PFSK-1 (cell line): ENCODE data around the gene LRRC2.

Experiments used
- POLR2AphosphoS5 ChIP-seq: IDR thresholded peaks from 2 replicates; pipeline ENCODE4 v1.6.1; 2012; ENCODE audit warnings: low read depth, mild to moderate bottlenecking, control low read depth, low read length, moderate library complexity
- REST ChIP-seq, 2 experiments: IDR thresholded peaks; 2 replicates each; pipeline versions ENCODE4 v1.6.1 to v1.8.0; 2011 to 2012; ENCODE audit warnings: low read depth in 2 of 2, low read length in 2 of 2, control low read depth in 1 of 2, inconsistent platforms in 1 of 2, mild to moderate bottlenecking in 1 of 2, moderate library complexity in 1 of 2; ENCODE audit not compliant: insufficient read depth in 1 of 2
- SIN3A ChIP-seq: IDR thresholded peaks from 2 replicates; pipeline ENCODE4 v1.6.1; 2012; ENCODE audit warnings: mild to moderate bottlenecking, low read length, moderate library complexity, borderline replicate concordance; ENCODE audit not compliant: insufficient read depth
- TAF1 ChIP-seq: IDR thresholded peaks from 2 replicates; pipeline ENCODE4 v1.6.1; 2012; ENCODE audit warnings: low read length, control low read depth, borderline replicate concordance; ENCODE audit not compliant: insufficient read depth

GRCh38 chr3:46607603-46608028, 41.5 kb upstream of the LRRC2 start:
- no peak for TF ChIP-seq POLR2AphosphoS5
- no peak for TF ChIP-seq SIN3A
- TF ChIP-seq TAF1, result no peak
- TF ChIP-seq REST (IDR thresholded peaks at IDR 0.05; ENCODE audit: insufficient read depth in 1 of 2, low read depth in 2 of 2, low read length in 2 of 2), result no peak
